KOPT-K1 (cell line): ENCODE data around the gene CCNK.

Experiments
- H3K27ac ChIP-seq: fragments of 200-600 bp; sonication (generic); 2 replicates; pipeline ENCODE4 v1.5.1; 2016; ENCODE audit warnings: antibody characterized with exemption, mild to moderate bottlenecking, low read depth, low read length; ENCODE audit not compliant: poor library complexity, severe bottlenecking
- H3K36me3 ChIP-seq: fragments of 200-600 bp; sonication (generic); 2 replicates; pipeline ENCODE4 v1.5.1; 2017; ENCODE audit warnings: antibody characterized with exemption, mild to moderate bottlenecking, low read length, moderate library complexity; ENCODE audit not compliant: insufficient read depth
- H3K9me3 ChIP-seq: fragments of 200-600 bp; sonication (generic); 2 replicates; pipeline ENCODE4 v1.5.1; 2017; ENCODE audit warnings: antibody characterized with exemption, low read length, mild to moderate bottlenecking; ENCODE audit not compliant: insufficient read depth, poor library complexity, severe bottlenecking

Gene CCNK

GRCh38 chr14:99480917-99481744 lies at the start of gene CCNK:
CCNK (plus strand) TSS chr14:99481409; CDS start chr14:99492678, 11,269 bp downstream.
- Histone ChIP-seq H3K36me3 (no peaks in the 10 kb centered on the region), H3K27ac (peak within 1 kb of the TSS; percentile 68), H3K9me3 (no peaks in the 10 kb centered on the region)

GRCh38 chr14:99431986-99432385 lies 49.2 kb upstream of the CCNK start:
- Histone ChIP-seq H3K9me3 (peaks cover 19% of the 10 kb centered on the region), H3K36me3 (peaks cover 89% of the 10 kb centered on the region), H3K27ac (no peak overlapping the region)

- Histone ChIP-seq H3K27ac (no peak overlapping the region), H3K36me3 (peaks cover 91% of the 10 kb centered on the region), H3K9me3 (peaks cover 19% of the 10 kb centered on the region)
Observed at GRCh38 chr14:99432485-99432884, 48.7 kb upstream of the CCNK start.

- no peaks in the 10 kb centered on the region for H3K9me3 ChIP-seq
- H3K36me3 ChIP-seq = peaks cover 87% of the 10 kb centered on the region
- H3K27ac ChIP-seq = no peak overlapping the region
Observed at GRCh38 chr14:99435327-99435726, 45.9 kb upstream of the CCNK start.

GRCh38 chr14:99436247-99437180 lies 44.7 kb upstream of the CCNK start:
- Histone ChIP-seq H3K27ac (no peak overlapping the region), H3K36me3 (peaks cover 87% of the 10 kb centered on the region), H3K9me3 (no peaks in the 10 kb centered on the region)

DNA sequence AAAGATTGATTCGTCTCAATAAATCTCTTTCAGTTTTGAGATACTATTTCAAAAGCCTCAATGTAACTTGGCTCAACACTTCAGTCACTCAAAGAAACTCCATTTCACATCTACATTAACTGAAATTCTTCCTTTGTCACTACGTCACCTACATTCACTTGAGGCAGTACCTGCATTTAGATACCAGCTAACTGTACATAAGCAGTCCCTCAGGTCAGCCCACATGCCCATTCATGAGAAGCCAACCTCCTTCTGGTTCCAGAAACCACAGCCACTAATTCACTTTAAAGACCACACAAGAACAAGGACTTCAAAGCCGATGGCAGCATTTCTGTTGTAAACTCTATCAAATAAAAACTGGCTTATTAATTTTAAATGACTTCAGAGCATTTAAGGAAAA lies 43.5 kb upstream of the CCNK start:
- H3K27ac ChIP-seq = no peak overlapping the region

DNA sequence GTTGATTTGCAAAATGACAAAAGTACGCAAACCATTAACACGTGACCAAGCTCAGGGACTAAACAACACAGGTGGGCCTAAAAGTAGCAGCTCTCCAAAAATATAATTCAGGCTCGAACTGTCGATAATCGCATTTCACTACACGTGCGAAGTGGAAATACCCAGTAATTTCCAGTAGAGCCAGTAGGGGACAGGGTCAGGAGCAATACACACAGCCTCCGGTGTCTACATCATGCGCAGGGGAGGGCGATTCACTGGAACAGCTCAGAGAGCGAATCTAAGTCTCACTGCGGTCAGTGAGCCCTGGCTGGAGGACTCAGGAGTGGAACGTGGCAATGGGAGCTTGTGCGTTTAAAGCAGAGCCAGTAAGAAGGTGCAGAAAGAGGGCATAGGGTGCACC lies 40.9 kb upstream of the CCNK start:
- H3K9me3 ChIP-seq = no peaks in the 10 kb centered on the region

More for the DNA sequence above, 43.5 kb upstream of the CCNK start:
- H3K9me3 ChIP-seq = no peaks in the 10 kb centered on the region
- H3K36me3 ChIP-seq = peaks cover 87% of the 10 kb centered on the region

DNA sequence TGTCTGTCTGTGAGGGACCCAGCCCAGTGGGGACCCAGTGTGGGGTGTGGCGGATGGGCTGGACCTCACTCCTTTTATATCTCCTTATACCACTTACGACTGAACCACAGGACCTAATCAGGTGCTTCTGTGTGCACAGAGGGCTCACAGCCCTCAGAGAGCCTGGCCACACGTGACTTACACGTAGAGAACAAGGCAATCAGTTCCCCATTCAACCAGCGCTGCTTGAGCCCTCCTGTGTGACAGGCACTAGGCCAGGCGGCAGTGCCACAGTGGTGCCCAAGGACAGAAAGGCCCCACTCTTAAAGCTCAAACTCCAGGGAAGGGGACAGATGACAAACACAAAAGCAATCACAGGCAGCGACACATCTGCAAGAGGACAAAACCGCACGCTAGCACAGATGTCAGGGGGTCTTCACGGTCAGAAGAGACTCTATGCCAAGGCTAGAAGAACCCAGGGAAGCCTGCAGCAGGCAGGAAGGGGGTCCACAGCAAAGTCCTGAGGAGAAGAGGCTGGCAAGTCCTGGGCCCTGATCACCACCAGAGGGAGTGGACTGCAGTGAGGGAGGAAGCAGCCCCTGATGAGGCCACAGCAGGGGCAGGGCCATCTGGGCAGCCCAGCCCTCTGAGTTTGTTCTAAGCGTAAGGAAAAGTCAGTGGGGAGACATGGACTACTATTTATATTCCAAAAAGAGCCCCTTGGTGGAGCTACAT lies 39.9 kb upstream of the CCNK start:
- Histone ChIP-seq H3K36me3 (peaks cover 96% of the 10 kb centered on the region), H3K9me3 (no peaks in the 10 kb centered on the region), H3K27ac (no peak overlapping the region)

More for the DNA sequence above, 40.9 kb upstream of the CCNK start:
- Histone ChIP-seq H3K27ac (no peak overlapping the region), H3K36me3 (peaks cover 96% of the 10 kb centered on the region)

GRCh38 chr14:99441918-99442317 lies 39.3 kb upstream of the CCNK start:
- no peaks in the 10 kb centered on the region for H3K9me3 ChIP-seq
- H3K36me3 ChIP-seq = peaks cover 96% of the 10 kb centered on the region
- H3K27ac ChIP-seq = no peak overlapping the region

- Histone ChIP-seq H3K27ac (no peak overlapping the region), H3K36me3 (peaks cover 100% of the 10 kb centered on the region), H3K9me3 (no peaks in the 10 kb centered on the region)
Observed at GRCh38 chr14:99445931-99446330, 35.3 kb upstream of the CCNK start.

DNA sequence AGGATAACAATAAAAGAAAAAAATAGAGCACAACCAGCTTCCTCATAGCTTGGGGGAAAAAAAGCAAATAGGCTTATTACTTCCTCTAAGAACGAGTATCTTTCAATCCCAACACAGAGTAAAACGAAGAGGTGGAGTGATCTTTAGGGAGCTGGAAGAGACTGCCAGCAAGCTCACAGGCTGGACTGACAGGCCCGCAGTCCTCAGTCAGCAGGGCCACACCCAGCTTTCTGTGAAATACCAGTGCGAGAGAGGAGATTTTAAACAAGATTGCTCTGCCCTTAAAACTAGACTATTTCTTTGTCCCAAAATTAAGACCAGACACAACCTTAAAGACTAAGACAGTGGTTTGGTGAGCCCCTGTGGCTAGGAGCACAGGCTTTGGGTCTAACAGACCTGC lies 33.5 kb upstream of the CCNK start:
- no peak overlapping the region for H3K27ac ChIP-seq
- no peaks in the 10 kb centered on the region for H3K9me3 ChIP-seq
- peaks cover 99% of the 10 kb centered on the region for H3K36me3 ChIP-seq

GRCh38 chr14:99450266-99450665 lies 30.9 kb upstream of the CCNK start:
- H3K36me3 ChIP-seq = peaks cover 99% of the 10 kb centered on the region
- no peaks in the 10 kb centered on the region for H3K9me3 ChIP-seq
- H3K27ac ChIP-seq = no peak overlapping the region

DNA sequence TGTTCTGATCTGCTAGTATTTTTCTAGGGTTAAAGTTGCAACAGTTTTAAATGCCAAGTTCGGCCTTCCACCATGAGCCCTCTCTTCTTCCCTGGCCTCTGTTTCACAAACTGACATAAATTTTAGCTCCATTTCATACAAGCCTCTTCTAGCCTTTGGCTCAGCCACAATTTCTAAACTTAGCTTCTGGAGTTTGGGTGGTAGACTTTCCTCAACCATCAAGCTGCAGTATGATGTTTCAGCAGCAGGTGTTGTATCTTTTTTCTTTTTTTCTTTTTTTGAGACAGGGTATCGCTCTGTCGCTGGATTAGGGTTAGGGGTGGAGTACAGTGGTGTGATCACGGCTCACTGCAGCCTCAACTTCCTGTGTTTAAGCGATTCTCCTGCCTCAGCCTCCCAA lies 30.0 kb upstream of the CCNK start:
- no peak overlapping the region for H3K27ac ChIP-seq
- no peaks in the 10 kb centered on the region for H3K9me3 ChIP-seq
- peaks cover 99% of the 10 kb centered on the region for H3K36me3 ChIP-seq

DNA sequence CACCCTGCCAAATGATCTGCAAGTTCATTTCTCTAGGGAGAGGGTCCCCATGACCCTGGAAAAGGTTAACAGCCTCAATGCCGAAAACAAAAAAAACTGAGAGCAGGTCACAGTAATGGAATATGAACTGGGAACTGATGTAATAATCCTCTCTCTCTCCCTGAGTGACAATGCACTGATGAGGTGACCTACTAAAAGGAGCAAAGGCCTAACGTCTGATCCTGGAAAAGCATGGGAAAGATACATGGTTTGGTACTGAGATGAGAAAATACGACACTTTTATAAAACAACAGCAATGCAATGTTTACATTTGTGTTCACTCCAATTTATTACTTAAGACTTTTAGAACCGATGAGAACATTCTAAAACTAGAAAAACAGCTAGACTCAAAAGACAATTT lies 28.2 kb upstream of the CCNK start:
- Histone ChIP-seq H3K9me3 (no peaks in the 10 kb centered on the region), H3K36me3 (peaks cover 99% of the 10 kb centered on the region), H3K27ac (no peak overlapping the region)

GRCh38 chr14:99454246-99454645 lies 27.0 kb upstream of the CCNK start:
- Histone ChIP-seq H3K36me3 (peaks cover 98% of the 10 kb centered on the region), H3K9me3 (no peaks in the 10 kb centered on the region), H3K27ac (no peak overlapping the region)
